Cortex of kidney (tissue), 1 donor: Measurements from ENCODE around the gene MTMR8.
"Not testable (repeated sequence)": the region's sequence is repeated elsewhere in the genome, so short reads cannot be mapped to it uniquely, and the experiment has no call there.

Experiments used
- DNase-seq: peaks from one replicate; lab custom pipeline; 2025; lab: John Stamatoyannopoulos, UW

The MTMR8 gene

GRCh38 chrX:64394874-64395567, at the start of gene MTMR8:
Gene MTMR8, minus strand, starts transcription at chrX:64395452. Its CDS starts 89 bp downstream, at chrX:64395363.
- DNase-seq = no peak

DNA sequence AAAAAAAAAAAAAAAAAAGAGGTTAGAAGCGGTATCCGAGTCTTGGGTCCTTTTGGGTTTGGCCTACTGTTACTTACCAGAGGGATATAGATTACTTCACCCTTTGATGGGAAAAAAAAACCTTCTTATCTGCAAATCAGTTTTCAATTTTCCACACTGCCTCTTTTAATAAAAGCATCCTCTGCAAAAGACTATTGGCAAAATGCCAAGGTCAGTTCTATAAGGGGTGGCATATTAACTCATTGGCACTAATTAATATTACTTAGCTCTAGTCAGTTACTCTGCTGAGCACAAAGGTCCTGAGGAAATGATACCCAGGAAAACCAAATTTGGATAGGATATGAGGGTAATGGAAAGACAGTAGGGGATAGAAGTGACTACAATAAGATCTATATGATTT, 44.3 kb upstream of the MTMR8 start:
- no peak for DNase-seq

DNA sequence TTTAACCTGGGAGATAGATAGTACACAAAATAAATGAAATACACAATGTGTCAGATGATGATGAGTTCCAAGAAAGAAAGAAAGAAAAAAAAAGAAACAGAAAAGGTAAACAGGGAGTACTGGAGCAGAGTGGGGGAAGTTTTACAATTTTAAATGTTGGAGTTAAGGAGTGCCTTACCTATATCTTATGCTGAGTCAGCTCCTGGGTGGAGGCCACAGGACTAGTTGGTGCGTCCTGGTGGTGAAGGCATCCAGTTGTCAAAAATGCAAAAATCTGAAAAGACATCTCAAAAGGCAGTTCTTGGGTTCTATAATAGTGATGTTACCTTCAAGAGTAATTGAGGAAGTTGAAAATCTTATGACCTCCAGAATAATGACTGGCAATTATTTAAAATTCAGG, 42.4 kb upstream of the MTMR8 start:
- DNase-seq = no peak

DNA sequence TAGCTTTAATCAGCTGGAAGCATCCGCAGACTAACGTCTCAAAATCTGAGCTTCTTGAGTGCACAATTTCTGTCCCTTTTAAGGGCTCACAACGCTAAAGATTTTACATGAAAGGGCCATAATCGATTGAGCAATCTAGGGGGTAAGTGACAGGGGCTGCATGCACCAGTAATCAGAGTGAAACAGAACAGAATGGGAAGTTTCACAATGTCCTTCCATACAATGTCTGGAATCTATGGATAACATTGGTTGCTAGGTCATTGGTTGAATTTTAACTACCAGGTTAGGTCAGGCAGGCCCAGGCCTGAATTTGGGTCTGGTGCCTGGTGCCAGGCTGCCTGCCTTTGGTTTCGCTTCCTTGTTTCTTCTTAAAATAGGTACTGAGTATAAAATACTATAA, 42.0 kb upstream of the MTMR8 start:
- DNase-seq = no peak

DNA sequence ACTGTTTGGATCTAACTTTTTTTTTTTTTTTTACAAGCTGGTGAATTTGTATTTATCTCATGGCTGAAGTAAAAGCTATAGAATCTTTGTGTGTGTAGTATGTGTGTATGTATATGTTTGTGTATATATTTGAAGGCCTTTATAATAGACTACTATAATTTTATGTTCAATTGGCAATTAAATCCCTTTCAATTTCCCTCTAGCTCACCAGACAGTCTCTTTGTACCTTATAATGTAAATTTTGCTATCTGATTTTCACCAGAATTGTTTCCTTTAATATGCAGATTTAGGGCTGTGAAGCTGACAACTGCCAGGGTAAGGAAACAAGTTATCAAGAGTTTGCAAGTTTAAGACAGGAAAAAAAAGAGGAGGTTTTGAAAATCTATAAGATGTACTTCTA, 33.1 kb upstream of the MTMR8 start:
- DNase-seq = no peak

DNA sequence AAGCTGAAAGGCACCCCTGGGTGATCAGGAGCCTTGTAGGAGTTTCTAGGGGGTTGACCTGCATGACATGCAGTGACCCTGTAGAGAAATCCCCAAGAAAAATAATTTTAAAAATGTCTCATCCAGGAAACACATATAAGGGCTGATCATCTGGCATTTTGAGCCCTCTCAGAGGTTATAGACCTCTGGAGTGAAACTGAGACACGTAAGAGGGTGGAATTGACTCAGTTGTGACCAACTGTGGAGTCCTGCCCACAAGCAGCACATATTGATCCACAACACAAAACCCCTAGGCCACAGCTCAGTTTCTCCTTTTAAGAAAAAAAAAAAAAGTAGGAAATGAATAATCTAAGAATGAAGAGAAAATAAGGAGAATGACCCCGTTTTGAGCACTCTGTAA, 32.5 kb upstream of the MTMR8 start:
- DNase-seq = no peak

DNA sequence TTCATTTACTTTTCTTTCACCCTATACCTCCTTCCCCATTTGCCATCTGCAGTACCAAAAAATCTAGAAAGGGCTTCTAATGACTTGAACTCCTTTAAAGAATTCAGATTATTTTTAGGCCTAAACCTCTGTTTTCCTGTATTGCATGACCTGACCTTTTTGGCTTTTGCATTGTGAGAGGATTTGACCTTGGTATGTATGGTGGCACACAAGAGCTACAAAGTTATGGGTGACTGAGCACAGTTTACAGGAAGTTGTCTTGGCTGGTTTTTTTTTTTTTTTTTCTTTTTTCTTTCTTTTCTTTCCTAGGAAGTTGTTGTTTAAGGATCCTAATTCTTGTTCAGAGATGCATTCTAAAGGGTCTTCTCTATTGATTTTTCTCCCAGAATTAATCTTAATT, 32.0 kb upstream of the MTMR8 start:
- DNase-seq = no peak

DNA sequence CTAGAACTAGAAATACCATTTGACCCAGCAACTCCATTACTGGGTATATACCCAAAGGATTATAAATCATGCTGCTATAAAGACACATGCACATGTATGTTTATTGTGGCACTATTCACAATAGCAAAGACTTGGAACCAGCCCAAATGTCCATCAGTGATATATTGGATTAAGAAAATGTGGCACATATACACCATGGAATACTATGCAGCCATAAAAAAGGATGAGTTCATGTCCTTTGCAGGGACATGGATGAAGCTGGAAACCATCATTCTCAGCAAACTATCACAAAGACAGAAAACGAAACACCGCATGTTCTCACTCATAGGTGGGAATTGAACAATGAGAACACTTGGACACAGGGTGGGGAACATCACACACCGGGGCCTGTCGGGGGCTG, 14.5 kb upstream of the MTMR8 start:
- not testable (repeated sequence) for DNase-seq

- no peak for DNase-seq
Observed at GRCh38 chrX:64398088-64398487, 2.8 kb upstream of the MTMR8 start.

DNA sequence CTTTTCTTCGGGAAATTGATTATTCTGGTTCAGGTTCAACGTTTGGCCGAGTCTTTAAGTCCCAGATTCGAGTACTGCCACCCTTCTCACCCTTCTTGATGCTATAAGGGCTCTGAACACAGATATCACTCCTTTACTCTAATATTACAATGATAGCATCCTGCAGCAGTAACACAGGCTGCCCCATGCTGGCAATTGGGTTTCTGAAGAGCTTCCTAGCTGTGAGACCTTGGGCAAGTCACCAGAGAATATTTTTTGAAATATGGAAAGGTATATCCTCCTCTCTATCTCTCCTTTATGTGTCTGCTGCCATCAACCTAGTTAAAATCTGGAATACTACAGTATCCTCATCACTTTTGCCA, 297 bp upstream of the MTMR8 start:
- DNase-seq = no peak

- no peak for DNase-seq
Observed at GRCh38 chrX:64394059-64394873, 986 bp downstream of the MTMR8 start.

DNA sequence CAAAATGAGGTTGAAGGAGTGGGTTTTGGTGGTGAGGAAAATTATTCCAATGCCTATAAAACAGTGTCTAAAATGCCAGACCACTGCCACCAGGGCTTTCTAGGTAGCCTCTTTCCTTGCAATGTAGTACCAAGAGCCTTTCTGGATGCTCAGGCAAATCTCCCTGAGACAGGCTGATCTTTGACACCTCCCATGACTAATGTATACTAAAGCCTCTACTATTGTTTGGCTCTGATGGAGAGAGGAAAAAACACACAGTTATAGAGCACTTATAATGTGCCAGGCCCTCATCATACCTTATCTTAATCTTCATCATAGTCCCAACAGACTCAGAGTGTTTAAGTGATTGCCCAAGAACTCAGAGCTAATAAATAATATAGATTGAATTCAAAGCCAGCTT, 5.8 kb downstream of the MTMR8 start:
- DNase-seq = no peak

DNA sequence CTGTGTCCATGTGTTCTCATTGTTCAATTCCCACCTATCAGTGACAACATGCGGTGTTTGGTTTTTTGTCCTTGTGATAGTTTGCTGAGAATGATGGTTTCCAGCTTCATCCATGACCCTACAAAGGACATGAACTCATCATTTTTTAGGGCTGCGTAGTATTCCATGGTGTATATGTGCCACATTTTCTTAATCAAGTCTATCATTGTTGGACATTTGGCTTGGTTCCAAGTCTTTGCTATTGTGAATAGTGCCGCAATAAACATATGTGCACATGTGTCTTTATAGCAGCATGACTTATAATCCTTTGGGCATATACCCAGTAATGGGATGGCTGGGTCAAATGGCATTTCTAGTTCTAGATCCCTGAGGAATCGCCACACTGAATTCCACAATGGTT, 14.5 kb downstream of the MTMR8 start:
- DNase-seq = not testable (repeated sequence)

DNA sequence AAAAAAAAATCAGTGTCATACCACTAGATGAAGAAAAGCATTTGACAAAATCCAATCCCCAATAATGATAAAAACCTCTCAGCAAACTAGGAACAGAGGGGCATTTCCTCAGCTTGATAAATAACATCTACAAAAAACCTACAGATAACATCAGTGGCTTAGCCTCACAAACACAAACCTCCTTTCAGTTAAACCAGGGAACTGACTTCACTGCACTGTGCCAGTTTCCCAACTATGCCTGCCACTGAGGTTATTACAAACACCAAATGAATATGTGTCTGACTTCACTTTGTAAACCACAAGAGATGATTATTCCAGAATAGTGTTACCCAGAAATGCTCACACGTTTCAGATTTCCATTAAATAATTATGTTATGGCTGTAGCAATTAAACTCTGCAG, 15.3 kb downstream of the MTMR8 start:
- no peak for DNase-seq

DNA sequence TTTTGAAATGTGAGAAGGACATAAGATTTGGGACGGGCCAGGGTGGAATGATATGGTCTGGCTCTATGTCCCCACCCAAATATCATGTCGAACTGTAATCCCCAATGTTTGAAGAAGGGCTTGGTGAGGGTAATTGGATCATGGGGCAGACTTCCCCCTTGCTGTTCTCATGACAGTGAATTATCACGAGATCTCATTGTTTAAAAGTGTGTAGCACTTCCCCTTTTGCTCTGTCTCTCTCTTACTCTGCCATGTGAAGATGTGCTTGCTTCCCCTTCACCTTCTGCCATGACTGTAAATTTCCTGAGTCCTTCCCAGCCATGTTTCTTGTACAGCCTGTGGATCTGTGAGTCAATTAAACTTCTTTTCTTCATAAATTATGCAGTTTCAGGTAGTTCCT, 17.5 kb downstream of the MTMR8 start:
- DNase-seq = no peak

DNA sequence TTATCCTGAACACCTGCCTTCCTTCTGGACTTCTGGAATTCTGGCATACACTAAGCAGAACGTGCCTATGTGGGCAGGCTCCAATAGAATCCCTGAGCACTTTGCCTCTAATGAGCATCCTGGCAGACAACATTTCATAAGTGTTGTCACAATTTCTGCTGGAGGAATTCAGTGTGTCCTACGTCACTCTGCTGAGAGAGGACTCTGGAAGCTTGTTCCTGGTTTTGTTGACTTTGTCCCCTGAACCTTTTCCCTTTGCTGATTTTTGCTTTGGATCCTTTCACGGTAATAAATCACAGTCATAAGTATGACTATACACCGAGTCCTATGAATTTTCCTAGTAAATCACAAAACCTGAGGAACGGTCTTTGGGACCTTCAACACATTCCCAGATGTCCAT, 43.2 kb downstream of the MTMR8 start:
- DNase-seq = no peak

DNA sequence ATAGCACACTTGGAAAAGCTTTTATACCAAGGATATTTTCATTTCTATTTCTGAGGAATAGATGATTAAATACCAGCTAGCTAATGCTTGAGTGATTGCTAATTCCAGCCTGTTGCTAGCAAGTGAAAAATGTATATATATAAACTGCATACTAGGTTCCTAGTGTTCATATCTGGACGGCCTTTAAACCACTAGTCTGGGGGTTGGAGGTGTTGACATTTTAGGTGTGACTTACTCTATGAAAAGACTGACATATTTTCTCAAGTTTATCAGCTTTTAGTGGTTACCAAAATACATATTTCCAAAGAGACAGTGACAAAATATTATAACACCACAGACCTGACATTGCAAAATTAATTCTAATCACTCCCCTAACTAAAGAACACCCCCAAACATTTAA, 44.7 kb downstream of the MTMR8 start:
- DNase-seq = no peak

DNA sequence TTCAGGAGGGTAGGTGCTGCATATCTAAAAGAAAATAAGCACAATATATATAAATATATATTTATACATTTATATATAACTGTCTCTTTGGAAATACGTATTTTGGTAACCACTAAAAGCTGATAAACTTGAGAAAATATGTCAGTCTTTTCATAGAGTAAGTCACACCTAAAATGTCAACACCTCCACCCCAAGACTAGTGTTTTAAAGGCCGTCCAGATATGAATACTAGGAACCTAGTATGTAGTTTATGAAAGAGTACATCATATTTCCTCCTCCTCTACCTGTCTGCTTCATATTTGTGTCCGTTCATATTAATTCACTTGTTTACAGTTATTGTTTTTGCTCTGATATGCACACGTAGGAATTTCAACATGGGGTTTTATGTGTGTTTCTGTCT, 45.2 kb downstream of the MTMR8 start:
- no peak for DNase-seq

DNA sequence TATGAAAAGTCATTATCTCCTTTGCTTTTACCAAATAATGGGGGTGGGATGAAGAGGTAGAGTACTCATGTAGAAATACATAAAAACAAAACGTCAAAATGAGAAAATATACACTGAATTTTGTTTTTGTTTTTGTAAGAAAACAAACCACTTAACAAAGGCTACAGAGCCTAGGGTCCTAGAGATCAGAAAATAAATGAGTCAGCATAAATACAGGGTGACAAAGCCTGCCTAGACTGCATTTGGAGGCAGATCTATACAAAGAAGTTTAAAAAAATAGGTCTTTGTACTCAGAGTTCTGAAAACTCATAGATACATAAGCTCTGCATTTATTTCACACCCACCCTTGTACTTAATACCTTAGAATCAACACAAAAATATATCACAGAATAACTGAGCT, 52.4 kb downstream of the MTMR8 start:
- DNase-seq = no peak

DNA sequence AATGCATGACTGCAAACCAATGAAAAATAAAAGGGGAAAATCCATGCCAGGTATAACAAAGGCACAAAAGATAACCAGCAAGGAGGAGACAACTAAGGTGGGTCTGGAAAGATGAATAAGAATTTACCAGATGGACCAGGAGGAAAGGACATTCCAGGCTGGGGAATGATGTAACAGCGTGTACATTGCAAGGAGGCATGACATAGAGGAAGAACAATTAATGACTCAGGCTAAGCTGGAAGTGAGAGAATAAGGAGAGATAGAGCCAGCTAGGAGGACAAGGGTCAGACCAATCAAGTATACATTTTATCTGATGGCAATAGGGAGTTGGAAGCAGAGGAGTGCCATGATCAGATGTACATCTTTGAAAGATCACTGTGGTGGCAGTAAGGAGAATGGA, 57.0 kb downstream of the MTMR8 start:
- no peak for DNase-seq

GRCh38 chrX:64334467-64334866, 60.8 kb downstream of the MTMR8 start:
- no peak for DNase-seq

DNA sequence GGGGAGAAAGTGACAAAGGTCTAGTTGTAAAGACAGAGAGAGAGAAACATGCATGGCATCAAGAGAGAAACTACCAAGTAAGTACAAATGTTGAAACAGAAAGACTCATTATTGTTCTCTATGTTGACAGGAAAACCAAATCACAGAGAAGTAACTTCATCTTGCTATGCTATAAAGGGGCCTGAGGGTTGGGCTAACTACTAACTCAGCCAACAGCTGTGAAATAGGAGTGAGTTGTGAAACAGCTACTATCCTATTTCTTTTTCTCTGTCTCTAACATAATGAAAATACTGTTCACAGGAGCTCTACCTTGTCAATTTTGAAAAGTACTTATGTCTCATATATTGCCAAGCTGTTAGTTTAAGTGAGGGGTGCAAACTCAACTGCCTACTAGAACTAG, 65.0 kb downstream of the MTMR8 start:
- no peak for DNase-seq

- DNase-seq = no peak
Observed at GRCh38 chrX:64321507-64321906, 73.7 kb downstream of the MTMR8 start.

- no peak for DNase-seq
Observed at GRCh38 chrX:64313624-64314023, 81.6 kb downstream of the MTMR8 start.
